Measurements from ENCODE around the gene OOEP.

- TF ChIP-seq POLR2A (IDR thresholded peaks at IDR 0.05) (no peak), CTCF (IDR thresholded peaks at IDR 0.05) (no peak), EP300 (IDR thresholded peaks at IDR 0.05) (no peak), POLR2AphosphoS5 (IDR thresholded peaks at IDR 0.05) (no peak)
Measured at GRCh38 chr6:73382462-73383113, 12.9 kb upstream of the OOEP start.

Measured in upper lobe of left lung (tissue), 4 donors.